B cell (primary cell): ENCODE results near the gene CDH2. TPM values are rescaled to one million over a fixed set of nuclear protein-coding genes. Genes with fewer than 3 reads are reported as not detected.

Experiments used
- ATAC-seq: fragments of 200-7000 bp; cut with Tn5 transposase; one replicate; pipeline ENCODE4 v1.10.0; 2021; ENCODE audit warnings: low read depth, mild to moderate bottlenecking, moderate number of reproducible peaks, moderate library complexity
- CTCF ChIA-PET: fragments of 350-600 bp; sonication (Branson Sonifier 250); formaldehyde crosslinking; loops from one replicate; lab custom pipeline; 2021; ENCODE audit warnings: antibody characterized with exemption, inconsistent platforms; lab: Charles Lee
- POLR2A ChIA-PET: fragments of 350-600 bp; sonication (Branson Sonifier 250); formaldehyde crosslinking; loops from one replicate; lab custom pipeline; 2021; ENCODE audit warnings: antibody characterized with exemption; lab: Charles Lee
- DNase-seq: peaks from one replicate; pipeline ENCODE4 v3.0.0; 2013
- H2AFZ ChIP-seq: 2 replicates; pipeline ENCODE4 v1.6.1; 2012; ENCODE audit warnings: mild to moderate bottlenecking, low read depth, low read length; ENCODE audit not compliant: insufficient read depth, poor library complexity, severe bottlenecking
- H3K27ac ChIP-seq, 2 donors: 1 replicate in 1 of 2; 2 replicates in 1 of 2; pipeline ENCODE4 v1.5.1; 2012 to 2013; ENCODE audit warnings: low read length in 2 of 2, mild to moderate bottlenecking in 2 of 2, moderate library complexity in 1 of 2
- H3K27me3 ChIP-seq, 4 experiments: fragments of 200-600 bp in 1 of 4; sonication (generic) in 1 of 4; replicated peaks in 1 of 4; 1 replicate in 2 of 4; 2 replicates in 2 of 4; pipeline versions ENCODE4 v1.6.1 to v1.7.0; 2013 to 2016; ENCODE audit warnings: low read length in 3 of 4, mild to moderate bottlenecking in 2 of 4, mixed read lengths in 1 of 4, moderate library complexity in 1 of 4; ENCODE audit not compliant: insufficient read depth in 4 of 4, control insufficient read depth in 3 of 4; ENCODE audit errors: control extremely low read depth in 1 of 4
- H3K36me3 ChIP-seq, 2 experiments: replicated peaks in 1 of 2; 1 replicate in 1 of 2; 2 replicates in 1 of 2; pipeline versions ENCODE4 v1.6.1 to v1.7.1; 2013; ENCODE audit warnings: low read length in 1 of 2; ENCODE audit not compliant: insufficient read depth in 2 of 2, control insufficient read depth in 1 of 2; ENCODE audit errors: control extremely low read depth in 1 of 2, extremely low read depth in 1 of 2
- H3K4me1 ChIP-seq, 2 donors: fragments of 200-600 bp in 1 of 2; sonication (generic) in 1 of 2; 1 replicate in 1 of 2; 2 replicates in 1 of 2; pipeline versions ENCODE4 v1.5.1 to v1.6.1; 2013 to 2017; ENCODE audit warnings: low read length in 2 of 2; ENCODE audit not compliant: control insufficient read depth in 2 of 2, insufficient read depth in 2 of 2
- H3K4me2 ChIP-seq: replicated peaks from 2 replicates; pipeline ENCODE3; 2012; ENCODE audit warnings: mild to moderate bottlenecking, low read depth, low read length; ENCODE audit not compliant: poor library complexity, severe bottlenecking
- H3K4me3 ChIP-seq, 5 experiments: fragments of 200-600 bp in 1 of 5; sonication (generic) in 1 of 5; 1 replicate in 3 of 5; 2 replicates in 2 of 5; pipeline versions ENCODE4 v1.5.1 to v1.7.0; 2011 to 2016; ENCODE audit warnings: low read length in 4 of 5, mild to moderate bottlenecking in 4 of 5, low read depth in 2 of 5, control low read depth in 1 of 5, moderate library complexity in 1 of 5; ENCODE audit not compliant: insufficient read depth in 1 of 5; ENCODE audit errors: control extremely low read depth in 1 of 5, extremely low read depth in 1 of 5
- H3K79me2 ChIP-seq: fragments of 200-600 bp; sonication (generic); one replicate; pipeline ENCODE4 v1.6.0; 2016; ENCODE audit warnings: low read length; ENCODE audit not compliant: control insufficient read depth, insufficient read depth
- H3K9ac ChIP-seq: fragments of 200-600 bp; sonication (generic); 2 replicates; pipeline ENCODE4 v1.6.1; 2017; ENCODE audit warnings: mild to moderate bottlenecking, low read length, moderate library complexity
- H3K9me3 ChIP-seq, 3 donors: one replicate each; pipeline versions ENCODE4 v1.6.1 to v1.7.1; 2013; ENCODE audit warnings: low read length in 2 of 3; ENCODE audit not compliant: control insufficient read depth in 2 of 3, insufficient read depth in 1 of 3; ENCODE audit errors: control extremely low read depth in 1 of 3
- H4K20me1 ChIP-seq: 2 replicates; pipeline ENCODE4 v1.6.0; 2012; ENCODE audit warnings: mild to moderate bottlenecking, low read length; ENCODE audit not compliant: insufficient read depth, control insufficient read depth, poor library complexity, severe bottlenecking
- H3K27ac Mint-ChIP-seq: one replicate; pipeline ENCODE4 v1.8.0; 2021; ENCODE audit warnings: mixed read lengths
- H3K27me3 Mint-ChIP-seq: one replicate; pipeline ENCODE4 v1.8.0; 2021; ENCODE audit warnings: mixed read lengths
- H3K4me1 Mint-ChIP-seq: one replicate; pipeline ENCODE4 v1.8.0; 2021; ENCODE audit warnings: mixed read lengths
- H3K4me3 Mint-ChIP-seq: one replicate; pipeline ENCODE4 v1.8.0; 2021; ENCODE audit warnings: mixed read lengths
- H3K9me3 Mint-ChIP-seq: one replicate; pipeline ENCODE4 v1.8.0; 2022; ENCODE audit warnings: mixed read lengths; ENCODE audit not compliant: insufficient read depth
- CTCF ChIP-seq: fragments of 200-600 bp; IDR thresholded peaks from one replicate; pipeline ENCODE4 v1.8.0; 2022; ENCODE audit warnings: antibody characterized with exemption, mild to moderate bottlenecking
- EZH2 ChIP-seq: IDR thresholded peaks from 2 replicates; pipeline ENCODE4 v1.6.1; 2012; ENCODE audit warnings: borderline replicate concordance, low read depth, mild to moderate bottlenecking, moderate library complexity, low read length; ENCODE audit not compliant: insufficient read depth, poor library complexity, severe bottlenecking
- WGBS: methylation state at CpG from one replicate; pipeline ENCODE4 v1.1.5; 2013; ENCODE audit warnings: missing lambda C conversion rate; ENCODE audit not compliant: insufficient coverage; 5-methylcytosine and 5-hydroxymethylcytosine counted together
- intact Hi-C: fragments of 100-400 bp; cut with micrococcal nuclease; formaldehyde crosslinking; loops from one replicate; pipeline ENCODE4 v1.10.0; 2022
- polyA plus RNA-seq: library from polyadenylated mRNA; depleted of rRNA; stranded (reverse); fragments of >200 nt; gene quantifications from 2 replicates; pipeline ENCODE4 v1.2.3, GENCODE V29; 2012
- total RNA-seq, 2 donors: library from RNA; stranded (reverse); fragments of 120-200 nt in 1 of 2; gene quantifications; 1 replicate in 1 of 2; 2 replicates in 1 of 2; pipeline versions ENCODE4 v1.2.3 to v1.2.4, GENCODE V29; 2013 to 2022

Gene CDH2
- total and polyA plus RNA-seq, 2 donors (not counting 1 experiment from before 2014, with no cell fraction given), result not detected

GRCh38 chr18:28159055-28159454, 17.9 kb downstream of the CDH2 start:
- no peak overlapping the region for H2AFZ ChIP-seq
- no peaks in the 10 kb centered on the region for H3K9me3 ChIP-seq
- H3K4me1 ChIP-seq, result no peaks in the 10 kb centered on the region
- TF ChIP-seq CTCF, result no peak
- no peak for TF ChIP-seq EZH2
- DNase-seq (no peak), ATAC-seq (no peak)
- ChIA-PET POLR2A (no interaction called here), CTCF (no interaction called here)
- H3K27me3 ChIP-seq, result no peaks in the 10 kb centered on the region
- no peak overlapping the region for H3K4me2 ChIP-seq
- no peak overlapping the region for H3K27ac ChIP-seq
- no peak overlapping the region for H3K4me3 ChIP-seq
- Mint-ChIP-seq H3K9me3 (no peaks in the 10 kb centered on the region), H3K4me3 (no peak overlapping the region), H3K4me1 (no peaks in the 10 kb centered on the region), H3K27me3 (no peaks in the 10 kb centered on the region), H3K27ac (no peak overlapping the region)
- H3K36me3 ChIP-seq, result no peaks in the 10 kb centered on the region
- H3K9ac ChIP-seq, result no peak overlapping the region
- WGBS, result 85% methylated on average over 2 of the region's 2 CpGs
- intact Hi-C loops, result no loop called here
- no peaks in the 10 kb centered on the region for H3K79me2 ChIP-seq
- H4K20me1 ChIP-seq, result no peaks in the 10 kb centered on the region

- no peaks in the 10 kb centered on the region for H3K36me3 ChIP-seq
- intact Hi-C loops, result no loop called here
- TF ChIP-seq EZH2, result no peak
- no peak for TF ChIP-seq CTCF
- H3K27ac ChIP-seq, result no peak overlapping the region
- H3K9me3 ChIP-seq, result no peaks in the 10 kb centered on the region
- WGBS, result no CpG with 5 or more reads among the region's 4 CpGs
- no peak overlapping the region for H2AFZ ChIP-seq
- Mint-ChIP-seq H3K4me1 (no peaks in the 10 kb centered on the region), H3K27me3 (no peaks in the 10 kb centered on the region), H3K4me3 (no peak overlapping the region), H3K27ac (no peak overlapping the region), H3K9me3 (no peaks in the 10 kb centered on the region)
- H3K4me3 ChIP-seq, result no peak overlapping the region
- POLR2A ChIA-PET, result no interaction called here
- H3K79me2 ChIP-seq, result no peaks in the 10 kb centered on the region
- no peaks in the 10 kb centered on the region for H4K20me1 ChIP-seq
- H3K4me1 ChIP-seq, result no peaks in the 10 kb centered on the region
- no peak overlapping the region for H3K9ac ChIP-seq
- no peak for DNase-seq
- ATAC-seq, result no peak
- no peaks in the 10 kb centered on the region for H3K27me3 ChIP-seq
- no peak overlapping the region for H3K4me2 ChIP-seq
- CTCF ChIA-PET, result no interaction called here
Observed at GRCh38 chr18:28158083-28158581, 18.8 kb downstream of the CDH2 start.
